GM21515 (cell line): ENCODE results near the gene CD69.

Source experiments
- ATAC-seq: cut with Tn5 transposase; IDR thresholded peaks from one replicate; pipeline ENCODE4 v1.9.1; 2021; ENCODE audit not compliant: unreplicated experiment

Gene CD69

DNA sequence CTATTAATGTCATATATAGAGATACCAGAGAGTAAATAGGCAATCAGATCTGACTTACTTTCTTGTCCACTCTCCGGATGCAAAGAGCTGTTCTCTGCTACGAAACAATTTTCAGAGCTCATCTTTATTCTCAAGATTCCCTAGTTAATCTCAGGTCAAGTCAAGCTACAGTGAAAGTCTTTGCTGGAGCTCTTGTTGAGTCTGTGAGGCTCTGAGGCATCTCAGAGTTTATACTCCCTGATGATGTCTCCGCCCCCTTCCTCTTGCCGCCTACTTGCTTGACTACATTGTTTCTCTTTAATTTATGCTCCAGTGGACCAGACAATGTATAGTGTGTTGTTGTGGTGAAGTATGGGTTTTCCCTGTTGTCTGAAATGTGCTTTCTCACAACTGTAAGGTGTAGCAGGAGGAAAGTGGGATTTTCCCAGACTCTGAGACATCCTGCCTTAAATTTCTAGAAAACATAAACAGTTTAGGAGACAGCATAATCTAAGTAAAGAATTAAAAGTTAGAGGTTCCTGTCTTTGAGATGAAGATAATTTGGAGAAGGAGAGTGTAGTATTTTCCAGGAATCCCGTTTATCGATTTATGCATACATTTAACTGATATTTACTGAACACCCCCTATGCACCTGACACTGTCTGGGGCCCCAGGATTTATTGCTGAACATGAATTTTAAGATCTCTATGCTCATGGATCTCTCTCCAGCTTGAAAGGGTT is at the start of gene CD69:
TSS of gene CD69 (minus strand) at position 203 of the 720 bp plus-strand sequence. CDS start at position 122, 81 bp downstream.
- ATAC-seq, result peak; percentile 45

DNA sequence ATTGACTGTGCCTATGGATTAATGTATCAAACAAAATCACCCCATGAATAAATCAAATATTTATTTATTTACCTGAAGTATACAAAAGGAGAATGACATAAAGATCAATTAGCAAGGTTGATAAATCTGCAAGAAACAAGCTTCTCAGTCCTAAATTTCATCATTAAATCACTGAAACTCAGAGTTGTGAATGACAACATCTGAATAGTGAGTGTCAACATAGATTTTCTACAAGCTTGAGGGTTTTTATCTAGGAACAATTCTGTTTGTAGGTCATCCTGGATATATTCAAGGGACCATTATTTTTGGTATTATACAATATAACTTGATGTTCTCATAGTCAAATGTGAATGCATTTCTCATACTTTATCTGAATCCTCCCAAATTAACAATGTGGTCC is 49.2 kb upstream of the CD69 start:
- ATAC-seq, result no peak

DNA sequence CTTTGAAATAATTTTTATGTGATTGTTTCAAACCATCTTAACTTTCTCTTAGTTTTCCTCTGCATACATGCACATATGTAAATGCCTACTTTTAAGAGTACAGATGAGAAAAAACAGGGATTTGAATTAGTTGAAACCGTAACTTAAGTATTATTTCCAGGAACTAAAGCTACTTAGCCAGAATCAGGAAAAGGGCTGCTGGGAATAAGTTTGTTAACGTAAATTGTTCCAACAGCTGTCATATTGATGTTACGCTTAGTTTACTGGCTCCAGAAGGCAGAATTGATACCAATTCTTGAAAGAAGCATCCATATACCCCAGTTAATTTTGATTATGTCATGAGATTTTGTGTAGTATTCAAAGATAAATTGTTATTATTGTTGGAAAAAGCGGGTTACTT is 48.6 kb upstream of the CD69 start:
- ATAC-seq, result no peak

DNA sequence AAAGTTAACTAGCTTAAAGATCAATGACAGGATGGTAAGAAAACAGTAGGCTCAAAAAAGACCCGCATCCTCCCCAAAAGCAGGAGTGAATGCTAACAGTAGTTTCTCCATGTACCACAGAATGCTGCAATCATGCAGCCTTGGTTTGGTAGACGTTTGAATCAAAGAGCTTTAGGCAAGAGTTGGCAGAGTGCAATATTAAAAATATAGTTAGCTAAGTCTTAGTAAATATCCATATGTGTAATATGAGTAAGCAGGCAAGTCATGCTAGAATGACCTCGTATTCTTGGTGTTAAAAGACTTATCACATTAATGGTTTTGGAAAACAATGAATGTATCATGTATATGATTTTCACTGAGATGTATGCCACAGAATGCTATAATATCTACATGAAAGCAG is 47.8 kb upstream of the CD69 start:
- no peak for ATAC-seq

DNA sequence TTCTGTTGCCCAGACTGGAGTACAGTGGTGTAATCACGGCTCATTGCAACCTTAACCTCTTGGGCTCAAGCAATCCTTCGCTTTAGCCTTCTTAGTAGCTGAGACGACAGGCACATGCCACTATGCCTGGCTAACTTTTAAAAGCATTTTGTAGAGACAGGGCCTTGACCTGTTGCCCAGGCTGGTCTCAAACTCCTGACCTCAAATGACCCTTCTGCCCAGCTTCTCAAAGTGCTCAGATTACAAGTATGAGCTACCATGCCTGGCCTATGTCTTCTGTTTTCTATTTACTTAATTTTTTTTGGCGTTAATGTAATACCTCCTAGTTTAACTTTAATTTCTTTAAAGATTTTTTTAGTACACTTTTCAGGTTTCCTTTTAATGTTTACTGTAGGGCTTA is 46.0 kb upstream of the CD69 start:
- no peak for ATAC-seq

DNA sequence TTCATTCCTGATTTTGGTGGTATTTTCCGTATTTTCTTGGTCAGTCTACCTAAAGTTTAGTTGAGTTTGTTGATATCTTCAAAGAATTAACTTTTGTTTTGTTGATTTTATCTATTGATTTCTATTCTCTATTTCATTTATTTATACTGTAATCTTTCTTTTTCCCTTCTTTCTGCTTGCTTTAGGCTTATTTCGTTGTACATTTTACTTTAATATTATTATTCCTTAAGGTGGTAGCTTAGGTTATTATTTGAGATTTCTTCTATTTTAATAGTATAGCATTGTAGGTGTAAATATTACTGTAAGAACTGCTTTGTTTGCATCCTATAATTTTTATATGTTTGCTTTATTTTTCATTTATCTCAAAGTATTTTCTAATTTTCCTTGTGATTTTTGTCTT is 45.2 kb upstream of the CD69 start:
- no peak for ATAC-seq

DNA sequence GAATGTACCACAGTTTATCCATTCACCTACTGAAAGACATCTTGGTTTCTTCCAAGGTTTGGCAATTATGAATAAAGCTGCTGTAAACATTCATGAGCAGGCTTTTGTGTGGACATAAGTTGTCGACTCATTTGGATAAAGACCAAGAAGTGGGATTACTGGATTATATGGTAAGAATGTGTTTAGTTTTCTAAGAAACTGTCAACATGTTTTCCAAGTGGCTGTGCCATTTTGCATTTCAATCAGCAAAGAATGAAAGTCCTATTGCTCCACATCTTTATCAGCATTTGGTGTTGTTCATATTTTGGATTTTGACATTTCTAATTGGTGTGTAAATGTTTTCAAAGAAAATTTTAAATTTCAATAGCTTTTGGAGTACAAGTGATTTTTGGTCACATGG is 39.3 kb upstream of the CD69 start:
- ATAC-seq, result no peak

DNA sequence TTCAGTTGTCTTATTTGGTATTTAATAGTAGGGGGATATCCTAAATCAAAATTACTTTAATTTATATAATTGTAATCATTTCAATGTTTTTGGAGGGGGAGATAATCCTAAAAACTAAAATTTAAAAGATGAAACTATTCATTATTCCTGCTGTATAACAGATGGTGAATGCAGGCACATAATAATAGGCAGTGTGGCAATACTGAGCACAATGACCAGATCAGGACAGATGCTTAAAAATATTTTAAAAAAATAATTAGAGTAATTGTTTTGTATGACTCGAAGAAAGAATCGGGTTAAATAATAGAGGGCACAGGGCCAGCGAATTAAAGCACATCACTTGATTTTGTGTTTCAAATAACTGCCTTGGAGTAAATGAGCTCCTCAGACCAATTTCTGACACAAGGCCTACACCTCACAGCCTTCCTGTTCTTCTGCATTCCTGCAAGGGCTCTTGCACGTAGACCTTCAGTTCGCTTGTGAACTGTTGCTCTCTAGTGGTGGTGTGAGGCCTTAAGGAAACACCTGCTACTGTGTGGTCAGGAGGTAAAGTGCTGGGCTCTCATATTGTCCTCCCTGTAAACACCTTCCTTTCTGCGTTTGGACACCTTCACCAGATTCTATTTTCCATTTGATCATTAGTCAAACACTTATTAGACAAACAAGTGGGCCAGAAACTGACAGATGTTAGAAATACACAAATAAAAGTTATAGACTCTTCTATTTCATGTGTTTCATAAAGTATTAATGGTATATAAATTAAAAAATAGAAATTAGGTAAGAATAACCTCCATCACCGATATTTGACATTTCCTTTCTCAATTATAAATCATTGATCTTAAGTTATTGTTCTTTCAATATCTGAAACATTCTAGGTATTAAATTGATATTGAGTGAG is 37.3 kb upstream of the CD69 start:
- peak; percentile 99 for ATAC-seq

DNA sequence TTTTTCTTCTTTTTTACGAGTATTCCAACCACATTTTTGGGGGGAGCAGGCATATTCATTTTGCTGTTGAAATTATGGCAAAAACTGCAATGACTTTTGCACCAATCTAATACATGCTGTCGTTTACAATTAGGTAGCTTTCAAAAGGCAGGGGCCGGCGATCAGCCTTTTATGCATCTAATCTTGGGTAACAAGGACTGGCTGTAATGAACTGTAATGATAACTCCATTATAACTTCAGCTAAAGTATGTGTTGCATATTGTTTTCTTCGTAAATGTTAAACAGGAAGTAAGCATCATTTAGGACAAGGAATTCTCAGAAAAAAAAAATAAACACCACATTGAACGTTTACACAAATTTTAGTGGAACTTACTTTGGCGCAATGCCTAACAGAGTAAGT is 36.3 kb upstream of the CD69 start:
- ATAC-seq, result no peak

DNA sequence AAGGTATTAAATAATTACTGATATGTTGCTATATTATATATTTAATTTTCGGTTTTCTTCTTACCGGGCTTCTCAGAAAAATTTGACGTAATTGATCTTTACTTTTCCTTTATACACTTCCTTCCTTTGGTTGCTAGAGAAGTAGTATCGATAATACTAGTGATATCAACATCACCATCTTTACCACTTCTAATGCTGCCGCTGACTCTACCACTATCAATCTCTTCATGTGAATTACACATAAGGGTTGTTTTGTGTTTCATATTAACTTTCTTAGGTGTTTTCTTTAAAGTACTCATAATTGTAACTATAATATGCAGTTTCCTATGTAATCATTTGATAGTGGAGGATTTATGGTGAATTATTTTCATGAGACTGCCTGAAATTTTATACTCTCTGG is 35.6 kb upstream of the CD69 start:
- ATAC-seq, result no peak

DNA sequence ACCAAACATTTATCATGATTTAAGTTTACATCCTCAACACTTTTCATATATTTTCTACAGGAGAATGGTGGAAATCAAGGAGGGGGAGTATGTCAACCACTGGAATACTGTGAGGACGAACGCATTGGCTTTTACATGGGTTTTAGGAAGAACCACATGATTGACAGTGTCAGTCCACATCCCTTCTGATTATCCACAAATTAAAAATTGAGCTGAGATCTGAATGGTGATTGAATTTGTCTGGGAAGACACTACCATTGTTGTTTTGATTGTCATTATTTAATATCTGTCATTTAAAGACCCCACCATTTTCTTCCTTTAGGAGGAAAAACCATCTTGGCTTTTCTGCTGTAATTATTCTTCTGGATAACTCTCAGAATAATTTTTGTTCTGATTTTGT is 35.2 kb upstream of the CD69 start:
- ATAC-seq, result no peak

DNA sequence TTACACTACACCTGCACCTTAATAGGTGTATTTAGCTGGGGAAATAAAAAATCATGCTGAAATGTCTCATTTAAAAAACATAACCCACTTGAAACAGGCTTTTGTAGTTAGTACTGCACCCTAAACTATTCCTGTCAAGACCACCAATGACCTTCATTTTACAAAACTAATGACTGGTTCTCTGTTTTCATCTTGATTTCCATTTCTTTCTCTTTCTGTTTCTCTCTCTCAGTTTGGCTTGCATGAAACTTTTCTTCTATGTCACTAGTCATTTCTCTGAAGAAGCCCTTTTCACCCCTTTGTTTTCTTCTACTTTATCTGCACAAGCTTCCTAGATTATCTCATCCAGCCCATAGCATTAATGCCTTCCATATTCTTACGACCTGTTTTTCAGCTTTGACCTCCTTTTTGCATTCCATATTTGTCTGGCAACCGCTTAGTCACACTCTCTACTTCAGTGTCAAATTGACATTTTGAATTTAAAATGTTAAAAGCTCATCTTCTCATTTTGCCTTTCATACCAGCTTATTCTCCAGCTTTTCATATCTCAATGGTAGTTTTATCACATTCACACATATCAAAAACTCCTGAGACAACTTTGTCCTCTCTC is 33.9 kb upstream of the CD69 start:
- peak; percentile 49 for ATAC-seq

DNA sequence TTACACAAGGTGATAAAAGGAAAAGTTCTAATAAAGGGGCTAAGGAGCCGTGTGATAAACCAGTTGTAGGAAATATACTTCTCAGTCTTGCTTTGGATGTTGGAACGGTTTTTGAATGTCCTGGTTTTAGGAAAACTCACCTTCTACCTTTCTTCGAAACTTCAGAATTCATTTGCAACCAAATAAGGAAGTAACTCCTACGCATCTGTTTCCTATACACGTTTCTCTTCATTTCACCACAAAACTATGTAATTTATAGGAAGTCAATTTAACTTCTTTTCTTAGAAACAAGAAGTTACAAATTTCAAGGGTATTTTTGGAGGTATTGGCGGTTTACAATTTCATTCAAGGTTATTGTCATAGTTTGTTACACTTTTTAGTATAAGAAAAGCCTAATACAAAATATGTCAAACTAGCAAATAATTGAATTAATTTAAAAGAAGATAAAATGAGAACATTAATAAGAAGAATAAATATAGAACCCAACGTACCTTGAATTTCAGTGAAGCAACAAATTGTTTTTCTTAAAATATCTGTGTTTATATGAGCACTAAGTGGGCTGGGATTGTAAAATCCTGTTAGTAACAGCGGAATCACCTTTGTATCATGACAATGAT is 33.2 kb upstream of the CD69 start:
- no peak for ATAC-seq

DNA sequence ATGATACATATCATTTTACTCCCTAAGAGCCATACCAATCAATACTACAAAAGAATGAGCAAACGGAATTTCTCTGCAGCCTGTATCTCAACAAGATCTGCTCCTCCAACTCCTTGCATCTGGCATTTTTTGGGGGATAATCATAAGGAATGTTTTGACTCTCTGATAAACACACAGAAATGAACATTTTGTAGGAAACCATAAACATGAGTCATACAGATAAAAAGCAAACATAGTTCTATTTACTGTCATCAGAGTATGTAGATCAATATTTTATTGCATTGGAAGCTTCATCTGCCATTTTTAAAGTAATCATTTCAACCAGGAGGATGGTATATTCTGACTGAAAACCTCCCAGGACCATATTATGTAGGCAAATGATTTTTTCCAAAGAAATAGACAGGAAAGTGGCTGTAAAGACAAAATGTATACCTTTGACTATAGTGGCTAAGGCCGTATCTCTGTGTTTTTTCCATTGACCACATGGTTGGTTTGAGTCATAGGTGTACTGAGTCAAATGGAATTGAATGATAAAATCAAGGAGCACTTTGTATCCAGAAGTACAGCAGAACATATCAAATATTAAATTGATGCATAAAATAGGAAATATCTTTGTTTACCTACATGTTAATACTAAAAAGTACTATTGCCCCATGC is 32.4 kb upstream of the CD69 start:
- ATAC-seq, result no peak

DNA sequence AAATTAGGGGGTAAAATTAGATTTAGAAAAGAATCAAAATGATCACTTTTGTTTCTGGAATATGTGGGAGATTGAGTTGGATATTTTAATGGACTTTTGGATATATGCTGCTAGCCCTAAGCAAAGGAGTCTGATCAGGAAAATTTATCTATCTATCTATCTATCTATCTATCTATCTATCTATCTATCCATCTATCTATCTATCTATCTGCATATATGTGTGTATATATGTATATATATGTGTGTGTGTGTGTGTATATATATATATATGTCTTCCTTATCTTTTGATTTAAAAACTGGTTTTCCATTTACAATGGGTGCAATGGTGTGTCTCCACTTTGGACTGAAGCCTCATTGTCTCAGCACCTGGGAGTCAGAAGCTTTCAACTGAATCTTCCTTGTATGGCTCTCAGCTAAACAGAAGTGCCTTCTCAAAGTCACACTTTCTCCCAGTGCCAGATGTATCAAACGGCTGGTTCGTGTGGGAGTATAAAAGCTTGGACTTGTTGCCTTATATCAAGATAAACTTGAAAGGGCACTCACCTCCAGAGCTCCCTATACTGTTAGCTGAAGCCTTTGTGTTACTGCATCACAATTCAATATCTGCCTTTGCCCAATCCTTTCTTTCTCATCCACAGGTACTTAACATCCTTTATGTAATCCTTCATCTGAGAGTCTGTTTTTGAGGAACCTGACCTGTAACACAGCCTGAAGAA is 31.6 kb upstream of the CD69 start:
- no peak for ATAC-seq

DNA sequence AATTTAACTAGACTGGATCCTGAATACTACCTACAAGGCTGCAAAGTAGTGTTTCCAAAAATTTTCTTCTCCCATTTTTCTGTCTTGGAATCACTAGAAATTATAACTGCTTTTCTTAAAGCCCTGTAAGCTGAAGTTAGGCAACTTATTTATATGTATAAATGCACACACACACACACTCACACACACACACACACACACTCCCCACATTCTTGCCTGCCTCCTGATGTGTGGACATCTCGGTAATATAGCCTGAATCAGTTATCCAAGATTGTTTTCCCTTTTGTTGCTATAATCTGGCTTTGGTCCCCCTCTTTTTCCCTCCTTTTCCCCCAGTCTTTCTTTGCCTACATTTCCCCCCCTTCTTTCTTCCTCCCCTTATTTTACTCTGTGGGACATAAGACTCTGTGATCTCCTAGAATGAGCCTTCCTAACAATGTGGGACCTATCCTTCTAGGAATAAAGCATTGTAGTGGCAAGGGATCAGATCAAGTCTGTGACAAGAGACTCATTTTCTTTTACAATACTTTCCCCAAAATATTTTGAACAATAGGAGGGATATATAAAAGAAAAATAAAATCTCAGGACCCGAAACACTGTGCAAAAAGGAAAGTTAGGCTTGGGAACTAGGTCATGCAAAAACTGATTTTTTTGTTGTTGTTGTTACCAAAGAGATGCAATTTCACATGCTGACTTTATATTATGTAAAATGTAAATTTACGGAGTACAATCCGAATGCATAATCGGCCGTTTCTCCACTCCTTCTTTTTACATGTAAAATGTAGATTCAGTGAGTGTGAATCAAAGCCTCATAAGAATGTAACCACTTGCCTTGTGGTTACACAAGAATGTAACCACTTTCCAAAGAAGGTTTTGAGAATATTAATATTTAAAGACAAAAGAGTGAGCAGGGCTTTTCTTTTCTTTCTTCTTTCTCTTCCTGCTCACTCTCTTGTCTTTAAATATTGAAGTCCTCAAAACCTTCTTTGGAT is 26.3 kb upstream of the CD69 start:
- no peak for ATAC-seq

DNA sequence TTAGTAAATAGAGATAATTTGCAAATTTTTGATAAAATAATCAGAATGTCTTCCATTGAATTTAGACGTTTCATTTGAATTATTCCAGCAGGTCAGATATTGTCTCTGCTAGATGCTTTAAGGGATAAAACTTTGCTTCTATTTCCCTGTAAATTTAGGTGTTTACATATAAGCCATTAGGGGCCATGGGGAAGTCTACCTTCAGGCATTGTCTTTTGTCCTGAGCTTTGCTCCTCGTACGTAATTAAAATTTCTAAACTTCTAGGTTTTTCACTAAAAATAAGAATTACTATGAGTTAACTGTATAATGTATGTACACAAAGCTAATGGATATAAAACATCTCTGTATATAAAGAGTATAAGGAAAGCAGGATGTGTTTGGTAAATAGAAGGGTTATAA is 24.1 kb upstream of the CD69 start:
- ATAC-seq, result no peak

DNA sequence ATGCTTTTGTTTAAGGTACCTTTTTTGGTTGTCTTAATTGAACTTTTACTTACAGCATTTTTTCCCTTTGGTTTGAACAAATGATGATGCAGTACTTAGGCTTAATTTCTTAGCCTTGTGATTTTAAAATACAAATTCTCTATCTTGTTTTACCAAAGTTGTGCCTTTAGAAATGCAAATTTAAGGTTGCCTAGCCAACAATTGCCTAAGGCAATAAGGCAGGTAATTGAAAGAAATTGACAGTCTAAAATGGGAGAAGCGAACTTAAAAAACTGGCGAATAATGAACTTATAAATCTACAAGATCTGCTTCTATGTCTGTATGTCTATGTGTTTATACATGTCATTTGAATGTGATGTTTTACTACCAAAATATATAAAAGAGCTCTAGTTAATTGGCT is 23.6 kb upstream of the CD69 start:
- no peak for ATAC-seq
